H9 (cell line): Measurements from ENCODE around the gene CIART. TPM values are rescaled to one million over a fixed set of nuclear protein-coding genes. Genes with fewer than 3 reads are reported as not detected.

Experiments used
- DNase-seq: peaks from one replicate; pipeline ENCODE4 v3.0.0-alpha.2; 2017
- H2AFZ ChIP-seq: one replicate; pipeline ENCODE4 v1.6.1; 2013; ENCODE audit warnings: mild to moderate bottlenecking, low read length, control low read depth, moderate library complexity
- H2AK5ac ChIP-seq: 2 replicates; pipeline ENCODE4 v1.6.1; 2013; ENCODE audit warnings: low read length, control low read depth, mixed read lengths; ENCODE audit not compliant: insufficient read length
- H2BK120ac ChIP-seq: one replicate; pipeline ENCODE4 v1.6.1; 2013; ENCODE audit warnings: low read depth, mild to moderate bottlenecking, low read length, control low read depth, inconsistent platforms; ENCODE audit not compliant: poor library complexity, severe bottlenecking
- H2BK12ac ChIP-seq: 2 replicates; pipeline ENCODE4 v1.6.1; 2013; ENCODE audit warnings: low read length, control low read depth, mixed read lengths, low read depth; ENCODE audit not compliant: insufficient read length
- H2BK15ac ChIP-seq: 2 replicates; pipeline ENCODE4 v1.6.1; 2013; ENCODE audit warnings: low read depth, low read length, control low read depth
- H2BK20ac ChIP-seq: one replicate; pipeline ENCODE4 v1.6.1; 2013; ENCODE audit warnings: low read depth, mild to moderate bottlenecking, low read length, control low read depth, inconsistent platforms; ENCODE audit not compliant: poor library complexity, severe bottlenecking
- H2BK5ac ChIP-seq: 2 replicates; pipeline ENCODE4 v1.6.1; 2013; ENCODE audit warnings: low read length, control low read depth, mixed read lengths; ENCODE audit not compliant: insufficient read length
- H3K14ac ChIP-seq: 2 replicates; pipeline ENCODE4 v1.6.1; 2013; ENCODE audit warnings: low read length, control low read depth; ENCODE audit not compliant: insufficient read depth
- H3K18ac ChIP-seq: 2 replicates; pipeline ENCODE4 v1.6.1; 2013; ENCODE audit warnings: low read depth, mild to moderate bottlenecking, mixed read lengths, low read length, control low read depth; ENCODE audit not compliant: insufficient read length
- H3K23ac ChIP-seq: 2 replicates; pipeline ENCODE4 v1.6.1; 2013; ENCODE audit warnings: low read length, control low read depth, mixed read lengths, low read depth; ENCODE audit not compliant: insufficient read length
- H3K23me2 ChIP-seq: 2 replicates; pipeline ENCODE4 v1.6.1; 2013; ENCODE audit warnings: low read depth, mild to moderate bottlenecking, mixed read lengths, low read length, control low read depth; ENCODE audit not compliant: insufficient read length, poor library complexity, severe bottlenecking
- H3K27ac ChIP-seq: 2 replicates; pipeline ENCODE4 v1.5.1; 2013; ENCODE audit warnings: low read length, control low read depth, mixed read lengths, low read depth; ENCODE audit not compliant: insufficient read length
- H3K27me3 ChIP-seq: 2 replicates; pipeline ENCODE4 v1.6.1; 2013; ENCODE audit warnings: low read length, control low read depth, inconsistent platforms; ENCODE audit not compliant: insufficient read depth
- H3K4ac ChIP-seq: 2 replicates; pipeline ENCODE4 v1.6.1; 2013; ENCODE audit warnings: low read depth, mild to moderate bottlenecking, control low read depth, inconsistent platforms, low read length, moderate library complexity
- H3K4me1 ChIP-seq: 2 replicates; pipeline ENCODE4 v1.6.1; 2013; ENCODE audit warnings: low read length, control low read depth, inconsistent platforms; ENCODE audit not compliant: insufficient read depth
- H3K4me2 ChIP-seq: 2 replicates; pipeline ENCODE4 v1.6.1; 2013; ENCODE audit warnings: low read length, control low read depth, mixed read lengths; ENCODE audit not compliant: insufficient read length, insufficient read depth
- H3K56ac ChIP-seq: 2 replicates; pipeline ENCODE4 v1.6.1; 2013; ENCODE audit warnings: low read depth, mild to moderate bottlenecking, mixed read lengths, low read length, control low read depth; ENCODE audit not compliant: insufficient read length
- H3K79me1 ChIP-seq: 2 replicates; pipeline ENCODE4 v1.6.1; 2013; ENCODE audit warnings: low read depth, mild to moderate bottlenecking, moderate library complexity, low read length, control low read depth, inconsistent platforms; ENCODE audit not compliant: insufficient read depth, poor library complexity, severe bottlenecking
- H3K79me2 ChIP-seq: 2 replicates; pipeline ENCODE4 v1.6.1; 2013; ENCODE audit warnings: low read length, control low read depth, inconsistent platforms; ENCODE audit not compliant: insufficient read depth
- H3K9ac ChIP-seq: 2 replicates; pipeline ENCODE4 v1.6.1; 2013; ENCODE audit warnings: low read length, control low read depth, mixed read lengths; ENCODE audit not compliant: insufficient read length; ENCODE audit errors: extremely low read depth
- H3K9me3 ChIP-seq: one replicate; pipeline ENCODE4 v1.6.1; 2013; ENCODE audit warnings: low read depth, low read length, inconsistent platforms; ENCODE audit not compliant: control insufficient read depth
- H3T11ph ChIP-seq: one replicate; pipeline ENCODE4 v1.6.1; 2013; ENCODE audit warnings: mild to moderate bottlenecking, low read length, control low read depth, inconsistent platforms
- H4K20me1 ChIP-seq: one replicate; pipeline ENCODE4 v1.6.1; 2013; ENCODE audit not compliant: control insufficient read depth, insufficient read length, insufficient read depth
- H4K5ac ChIP-seq: 2 replicates; pipeline ENCODE4 v1.6.1; 2013; ENCODE audit warnings: low read depth, mild to moderate bottlenecking, mixed read lengths, low read length, control low read depth; ENCODE audit not compliant: insufficient read length
- H4K8ac ChIP-seq: replicated peaks from 2 replicates; pipeline ENCODE4 v1.6.1; 2013; ENCODE audit warnings: low read length, control low read depth, mixed read lengths, low read depth; ENCODE audit not compliant: insufficient read length
- H4K91ac ChIP-seq: 2 replicates; pipeline ENCODE4 v1.6.1; 2013; ENCODE audit warnings: low read depth, mild to moderate bottlenecking, moderate library complexity, mixed read lengths, low read length, control low read depth; ENCODE audit not compliant: insufficient read length
- H3K27ac Mint-ChIP-seq, 3 experiments: 2 replicates in 2 of 3; 3 replicates in 1 of 3; pipeline ENCODE4 v1.8.0; 2020 to 2021; ENCODE audit warnings: mixed read lengths in 3 of 3, mild to moderate bottlenecking in 1 of 3, moderate library complexity in 1 of 3
- H3K27me3 Mint-ChIP-seq: 2 replicates; pipeline ENCODE4 v1.8.0; 2021; ENCODE audit warnings: low read depth, mild to moderate bottlenecking, moderate library complexity, mixed read lengths
- H3K36me3 Mint-ChIP-seq, 3 experiments: 2 replicates in 2 of 3; 3 replicates in 1 of 3; pipeline ENCODE4 v1.8.0; 2020 to 2021; ENCODE audit warnings: low read depth in 3 of 3, mixed read lengths in 3 of 3; ENCODE audit not compliant: insufficient read depth in 1 of 3
- H3K4me1 Mint-ChIP-seq, 2 experiments: 2 replicates each; pipeline ENCODE4 v1.8.0; 2020; ENCODE audit warnings: mixed read lengths in 2 of 2
- H3K4me3 Mint-ChIP-seq, 2 experiments: 2 replicates in 1 of 2; 3 replicates in 1 of 2; pipeline ENCODE4 v1.8.0; 2020 to 2021; ENCODE audit warnings: mild to moderate bottlenecking in 2 of 2, mixed read lengths in 2 of 2, moderate library complexity in 1 of 2
- H3K9me3 Mint-ChIP-seq, 2 experiments: 2 replicates in 1 of 2; 3 replicates in 1 of 2; pipeline ENCODE4 v1.8.0; 2020; ENCODE audit warnings: mild to moderate bottlenecking in 2 of 2, mixed read lengths in 2 of 2, moderate library complexity in 1 of 2
- WGBS: extraction: QIAGEN DNeasy Blood & Tissue Kit; methylation state at CpG from one replicate; pipeline ENCODE4 v1.1.7; 2013; ENCODE audit warnings: missing lambda C conversion rate, low lambda C conversion rate, mixed read lengths; ENCODE audit not compliant: insufficient read length; ENCODE audit errors: extremely low coverage; 5-methylcytosine and 5-hydroxymethylcytosine counted together
- total RNA-seq: library from RNA; stranded (reverse); gene quantifications from 2 replicates; pipeline ENCODE4 v1.2.1, GENCODE V29; 2021
- TF ChIP-seq, protein P1 (sequence below): fragments of 200-600 bp; sonication (generic); conservative IDR thresholded peaks from 3 replicates; pipeline ENCODE4 v1.8.0; 2021; ENCODE audit warnings: antibody characterized with exemption, mild to moderate bottlenecking

CIART gene
- total RNA-seq, 1 experiment from 2014 or later: 15.6 TPM

DNA sequence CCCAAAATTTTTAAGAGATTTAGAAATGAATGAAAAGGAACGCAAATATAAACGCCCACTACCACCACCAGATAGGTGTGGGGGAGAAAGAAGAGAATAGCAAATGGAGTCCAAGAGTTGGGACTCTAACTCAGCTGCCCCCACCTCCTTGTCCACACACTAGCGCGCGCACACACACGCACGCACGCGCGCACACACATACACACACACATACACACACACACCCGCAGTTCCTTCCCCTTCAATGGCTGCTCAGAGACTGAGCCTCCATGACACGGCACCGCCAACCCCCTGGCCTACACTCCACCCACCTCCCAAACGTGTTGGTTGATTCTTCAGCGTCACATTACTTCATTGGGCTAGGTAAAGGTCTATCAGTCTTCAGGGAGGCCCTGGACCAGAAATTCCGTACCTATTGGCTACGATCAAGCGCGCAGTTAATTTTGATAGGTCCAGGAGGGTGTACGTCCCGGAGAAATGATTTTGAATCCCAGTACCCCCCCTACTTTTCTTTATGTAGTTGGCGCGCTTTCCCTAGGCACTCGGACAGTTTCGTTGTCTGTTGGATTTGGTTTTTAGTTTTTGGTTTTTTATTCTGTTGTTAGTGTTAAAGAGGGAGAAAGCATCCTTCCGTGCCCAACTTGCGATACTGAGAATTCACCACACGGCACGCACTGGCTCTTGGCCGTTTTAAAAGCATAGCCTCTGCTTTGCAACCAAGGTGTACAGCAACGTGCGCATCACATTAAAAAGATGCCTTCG lies 46.3 kb upstream of the CIART start, which contains the start of gene ANP32E:
TSS of gene ANP32E (minus strand) at position 261 of the 762 bp plus-strand sequence. CDS start 326 bp downstream, outside the sequence.
- no peak within 1 kb of the TSS for H2AK5ac ChIP-seq
- peak within 1 kb of the TSS; percentile 93 to 97 (median 93) for H3K27ac Mint-ChIP-seq
- H2AFZ ChIP-seq: no peak within 1 kb of the TSS
- no peaks in the 10 kb centered on the region for H3K9me3 ChIP-seq
- peaks cover 15% of the 10 kb centered on the region for H3K23me2 ChIP-seq
- H3K56ac ChIP-seq: no peak within 1 kb of the TSS
- H3K27me3 ChIP-seq: no peaks in the 10 kb centered on the region
- H2BK20ac ChIP-seq: peak within 1 kb of the TSS; percentile 76
- no peak within 1 kb of the TSS for H3K4me3 Mint-ChIP-seq
- H4K91ac ChIP-seq: peak within 1 kb of the TSS; percentile 33
- H3K23ac ChIP-seq: no peak within 1 kb of the TSS
- peak within 1 kb of the TSS; percentile 74 for H2BK120ac ChIP-seq
- DNase-seq: peak; percentile 97
- H3K27me3 Mint-ChIP-seq: no peaks in the 10 kb centered on the region; the same call in 1 of the 2 replicates
- H4K5ac ChIP-seq: peak within 1 kb of the TSS; percentile 79
- H3K18ac ChIP-seq: peak within 1 kb of the TSS; percentile 93
- no CpG with 5 or more reads among the region's 33 CpGs for WGBS
- peaks cover 0 to 10% (median 1%) of the 10 kb centered on the region in 3 experiments; a peak in 5 of 7 replicates for H3K36me3 Mint-ChIP-seq
- TF ChIP-seq, protein P1, sequence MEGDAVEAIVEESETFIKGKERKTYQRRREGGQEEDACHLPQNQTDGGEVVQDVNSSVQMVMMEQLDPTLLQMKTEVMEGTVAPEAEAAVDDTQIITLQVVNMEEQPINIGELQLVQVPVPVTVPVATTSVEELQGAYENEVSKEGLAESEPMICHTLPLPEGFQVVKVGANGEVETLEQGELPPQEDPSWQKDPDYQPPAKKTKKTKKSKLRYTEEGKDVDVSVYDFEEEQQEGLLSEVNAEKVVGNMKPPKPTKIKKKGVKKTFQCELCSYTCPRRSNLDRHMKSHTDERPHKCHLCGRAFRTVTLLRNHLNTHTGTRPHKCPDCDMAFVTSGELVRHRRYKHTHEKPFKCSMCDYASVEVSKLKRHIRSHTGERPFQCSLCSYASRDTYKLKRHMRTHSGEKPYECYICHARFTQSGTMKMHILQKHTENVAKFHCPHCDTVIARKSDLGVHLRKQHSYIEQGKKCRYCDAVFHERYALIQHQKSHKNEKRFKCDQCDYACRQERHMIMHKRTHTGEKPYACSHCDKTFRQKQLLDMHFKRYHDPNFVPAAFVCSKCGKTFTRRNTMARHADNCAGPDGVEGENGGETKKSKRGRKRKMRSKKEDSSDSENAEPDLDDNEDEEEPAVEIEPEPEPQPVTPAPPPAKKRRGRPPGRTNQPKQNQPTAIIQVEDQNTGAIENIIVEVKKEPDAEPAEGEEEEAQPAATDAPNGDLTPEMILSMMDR: peak; percentile 31; the same call in 2 of the 3 replicates
- peak within 1 kb of the TSS; percentile 97 for H3K27ac ChIP-seq
- peak within 1 kb of the TSS; percentile 95 for H3T11ph ChIP-seq
- H3K79me2 ChIP-seq: peaks cover 22% of the 10 kb centered on the region; the same call in 1 of the 2 replicates
- H3K79me1 ChIP-seq: no peaks in the 10 kb centered on the region
- H3K4me2 ChIP-seq: peak within 1 kb of the TSS; percentile 83
- H3K4me1 Mint-ChIP-seq: peaks cover 18 to 19% of the 10 kb centered on the region in 2 experiments
- H2BK12ac ChIP-seq: no peak within 1 kb of the TSS
- peak within 1 kb of the TSS; percentile 81 for H3K4ac ChIP-seq
- H2BK5ac ChIP-seq: peak within 1 kb of the TSS; percentile 37
- no peaks in the 10 kb centered on the region; a peak in 1 of 5 replicates for H3K9me3 Mint-ChIP-seq
- peak within 1 kb of the TSS; percentile 97 for H3K9ac ChIP-seq
- no peak within 1 kb of the TSS for H4K8ac ChIP-seq
- H3K14ac ChIP-seq: peak within 1 kb of the TSS; percentile 89
- no peaks in the 10 kb centered on the region; the same call in 1 of the 2 replicates for H3K4me1 ChIP-seq
- no peak within 1 kb of the TSS for H2BK15ac ChIP-seq
- H4K20me1 ChIP-seq: no peaks in the 10 kb centered on the region
